Caco-2 (cell line): ENCODE measurements around the gene TRMT61A. TPM values are rescaled to one million over a fixed set of nuclear protein-coding genes. Genes with fewer than 3 reads are reported as not detected.

ENCODE experiments used
- BruUV-seq: library from RNA; stranded (reverse); fragments of 400-500 nt; replicated peaks from 2 replicates; lab custom pipeline; 2021; lab: Mats Ljungman, UMichigan
- CTCF ChIA-PET: fragments of 300-600 bp; sonication (Branson Sonifier 250); formaldehyde crosslinking; loops from one replicate; lab custom pipeline; 2022; ENCODE audit warnings: antibody characterized with exemption; lab: Charles Lee
- POLR2A ChIA-PET: fragments of 300-600 bp; sonication (Branson Sonifier 250); formaldehyde crosslinking; loops from one replicate; lab custom pipeline; 2022; ENCODE audit warnings: antibody characterized with exemption; lab: Charles Lee
- DNase-seq, 2 experiments: peaks; one replicate each; pipeline versions ENCODE4 v3.0.0 to v3.0.0-alpha.2; 2020 to 2022
- H3K27me3 ChIP-seq: replicated peaks from 2 replicates; pipeline ENCODE4 v1.6.0; 2011; ENCODE audit warnings: low read length; ENCODE audit not compliant: control insufficient read depth, insufficient read depth
- H3K36me3 ChIP-seq: 2 replicates; pipeline ENCODE4 v1.5.1; 2011; ENCODE audit warnings: low read length; ENCODE audit not compliant: control insufficient read depth, insufficient read depth
- H3K4me1 ChIP-seq: fragments of 250-450 bp; sonication (Bioruptor Pico); 2 replicates; pipeline ENCODE4 v1.5.1; 2020; ENCODE audit warnings: mild to moderate bottlenecking
- H3K4me3 ChIP-seq: 2 replicates; pipeline ENCODE4 v1.5.1; 2011; ENCODE audit warnings: low read depth, mild to moderate bottlenecking, control low read depth, low read length
- H3K9me3 ChIP-seq: fragments of 250-450 bp; sonication (Bioruptor Pico); 2 replicates; pipeline ENCODE4 v1.5.1; 2020; ENCODE audit warnings: mild to moderate bottlenecking, moderate library complexity
- H3K27ac Mint-ChIP-seq: one replicate; pipeline ENCODE4 v1.8.0; 2022; ENCODE audit warnings: mixed read lengths; ENCODE audit not compliant: unreplicated experiment
- H3K27me3 Mint-ChIP-seq: one replicate; pipeline ENCODE4 v1.8.0; 2022; ENCODE audit warnings: mixed read lengths; ENCODE audit not compliant: insufficient read depth, unreplicated experiment
- H3K36me3 Mint-ChIP-seq: one replicate; pipeline ENCODE4 v1.8.0; 2022; ENCODE audit warnings: mild to moderate bottlenecking, mixed read lengths; ENCODE audit not compliant: insufficient read depth, unreplicated experiment
- H3K4me1 Mint-ChIP-seq: one replicate; pipeline ENCODE4 v1.8.0; 2022; ENCODE audit warnings: low read depth, mixed read lengths; ENCODE audit not compliant: unreplicated experiment
- H3K4me3 Mint-ChIP-seq: one replicate; pipeline ENCODE4 v1.8.0; 2022; ENCODE audit warnings: mild to moderate bottlenecking, moderate library complexity, mixed read lengths; ENCODE audit not compliant: unreplicated experiment
- H3K9me3 Mint-ChIP-seq: one replicate; pipeline ENCODE4 v1.8.0; 2022; ENCODE audit warnings: mixed read lengths; ENCODE audit not compliant: unreplicated experiment
- CTCF ChIP-seq, 2 experiments: fragments of 200-600 bp in 1 of 2; IDR thresholded peaks; 1 replicate in 1 of 2; 2 replicates in 1 of 2; pipeline versions ENCODE4 v1.5.1 to v1.8.0; 2011 to 2022; ENCODE audit warnings: antibody characterized with exemption in 1 of 2, control low read depth in 1 of 2, inconsistent platforms in 1 of 2, low read depth in 1 of 2, low read length in 1 of 2, mild to moderate bottlenecking in 1 of 2, moderate library complexity in 1 of 2; ENCODE audit not compliant: insufficient read depth in 1 of 2, severe bottlenecking in 1 of 2, unreplicated experiment in 1 of 2
- intact Hi-C: fragments of 100-400 bp; cut with micrococcal nuclease; formaldehyde crosslinking; loops from one replicate; pipeline ENCODE4 v1.10.0; 2022; ENCODE audit not compliant: unreplicated experiment
- total RNA-seq: library from RNA; stranded (reverse); gene quantifications from 2 replicates; pipeline ENCODE4 v1.2.3, GENCODE V29; 2022

TRMT61A gene
- total RNA-seq, 1 experiment from 2014 or later = 22.3 TPM

GRCh38 chr14:103543721-103544387, 14.9 kb downstream of the TRMT61A start:
- intact Hi-C loops = no loop called here
- no peaks in the 10 kb centered on the region for H3K9me3 ChIP-seq
- POLR2A ChIA-PET = interaction anchor here (0.7 kb wide), 1 partner anchor 21 kb away, joined by 3 read pairs; the partner anchor contains the start of gene CKB
- Mint-ChIP-seq H3K4me3 (no peak overlapping the region), H3K27ac (no peak overlapping the region), H3K27me3 (no peaks in the 10 kb centered on the region), H3K9me3 (no peaks in the 10 kb centered on the region), H3K4me1 (no peaks in the 10 kb centered on the region), H3K36me3 (peaks cover 11% of the 10 kb centered on the region)
- BruUV-seq = no TSS peak
- peaks cover 6% of the 10 kb centered on the region for H3K4me1 ChIP-seq
- CTCF ChIA-PET = interaction anchor here (2.7 kb wide), 1 partner anchor 25 kb away, joined by 13 read pairs; no protein-coding TSS in a partner anchor
- no peaks in the 10 kb centered on the region for H3K36me3 ChIP-seq
- no peak overlapping the region for H3K4me3 ChIP-seq
- H3K27me3 ChIP-seq = no peaks in the 10 kb centered on the region
- no peak for DNase-seq
- TF ChIP-seq CTCF (IDR thresholded peaks at IDR 0.05; ENCODE audit: insufficient read depth in 1 of 2, low read depth in 1 of 2, low read length in 1 of 2, severe bottlenecking in 1 of 2, unreplicated experiment in 1 of 2) = no peak

GRCh38 chr14:103544388-103545218, 15.6 kb downstream of the TRMT61A start:
- DNase-seq = no peak
- no peak overlapping the region for H3K4me3 ChIP-seq
- no peak overlapping the region for H3K4me3 Mint-ChIP-seq
- no peaks in the 10 kb centered on the region for H3K36me3 ChIP-seq
- H3K27ac Mint-ChIP-seq = no peak overlapping the region
- ChIA-PET CTCF (interaction anchor here (2.7 to 3.6 kb wide), 2 partner anchors 26 kb away, joined by 13 to 49 read pairs; no protein-coding TSS in a partner anchor), POLR2A (no interaction called here)
- intact Hi-C loops = no loop called here
- peaks cover 6% of the 10 kb centered on the region for H3K36me3 Mint-ChIP-seq
- peaks cover 6% of the 10 kb centered on the region for H3K4me1 ChIP-seq
- H3K27me3 ChIP-seq = no peaks in the 10 kb centered on the region
- no TSS peak for BruUV-seq
- no peaks in the 10 kb centered on the region for H3K9me3 Mint-ChIP-seq
- H3K9me3 ChIP-seq = no peaks in the 10 kb centered on the region
- no peaks in the 10 kb centered on the region for H3K27me3 Mint-ChIP-seq
- no peak for TF ChIP-seq CTCF (IDR thresholded peaks at IDR 0.05; ENCODE audit: insufficient read depth in 1 of 2, low read depth in 1 of 2, low read length in 1 of 2, severe bottlenecking in 1 of 2, unreplicated experiment in 1 of 2)
- H3K4me1 Mint-ChIP-seq = no peaks in the 10 kb centered on the region

GRCh38 chr14:103545219-103545914, 16.4 kb downstream of the TRMT61A start:
- H3K9me3 ChIP-seq = no peaks in the 10 kb centered on the region
- peaks cover 10% of the 10 kb centered on the region for H3K36me3 Mint-ChIP-seq
- ChIA-PET CTCF (interaction anchor here (3.6 kb wide), 1 partner anchor 27 kb away, joined by 49 read pairs; no protein-coding TSS in a partner anchor), POLR2A (no interaction called here)
- H3K4me1 ChIP-seq = peaks cover 6% of the 10 kb centered on the region
- no peaks in the 10 kb centered on the region for H3K4me1 Mint-ChIP-seq
- H3K27ac Mint-ChIP-seq = no peak overlapping the region
- intact Hi-C loops = no loop called here
- H3K27me3 Mint-ChIP-seq = no peaks in the 10 kb centered on the region
- H3K27me3 ChIP-seq = no peaks in the 10 kb centered on the region
- no peak for TF ChIP-seq CTCF (IDR thresholded peaks at IDR 0.05; ENCODE audit: insufficient read depth in 1 of 2, low read depth in 1 of 2, low read length in 1 of 2, severe bottlenecking in 1 of 2, unreplicated experiment in 1 of 2)
- H3K4me3 ChIP-seq = no peak overlapping the region
- H3K36me3 ChIP-seq = no peaks in the 10 kb centered on the region
- H3K4me3 Mint-ChIP-seq = no peak overlapping the region
- H3K9me3 Mint-ChIP-seq = no peaks in the 10 kb centered on the region
- BruUV-seq = no TSS peak
- no peak for DNase-seq
